Right lobe of liver (tissue), 6 donors: ENCODE measurements around the gene RPUSD2. TPM values are rescaled to one million over a fixed set of nuclear protein-coding genes. Genes with fewer than 3 reads are reported as not detected.

ENCODE experiments used
- ATAC-seq, 4 donors: fragments of 200-7000 bp; cut with Tn5 transposase; one replicate each; pipeline ENCODE4 v1.9.1; 2020; ENCODE audit warnings: mild to moderate bottlenecking in 4 of 4, moderate library complexity in 4 of 4
- DNase-seq, 3 donors: peaks; one replicate each; pipeline ENCODE4 v3.0.0-alpha.2; 2020
- H3K27ac ChIP-seq, 3 donors: fragments of 200-600 bp; one replicate each; pipeline ENCODE4 v1.8.0; 2022
- H3K27me3 ChIP-seq, 2 donors: fragments of 200-600 bp; one replicate each; pipeline ENCODE4 v1.8.0; 2022
- H3K36me3 ChIP-seq, 4 donors: fragments of 200-600 bp; sonication (generic) in 1 of 4; one replicate each; pipeline versions ENCODE4 v1.5.1 to v1.8.0; 2017 to 2022; ENCODE audit warnings: control low read depth in 1 of 4
- H3K4me1 ChIP-seq, 4 donors: fragments of 200-600 bp; sonication (generic) in 1 of 4; one replicate each; pipeline versions ENCODE4 v1.5.1 to v1.8.0; 2017 to 2022; ENCODE audit warnings: control low read depth in 1 of 4
- H3K4me3 ChIP-seq, 3 donors: fragments of 200-600 bp; one replicate each; pipeline ENCODE4 v1.8.0; 2022
- H3K9me3 ChIP-seq, 4 donors: fragments of 200-600 bp; sonication (generic) in 1 of 4; one replicate each; pipeline versions ENCODE4 v1.5.1 to v1.8.0; 2017 to 2022; ENCODE audit warnings: control low read depth in 1 of 4
- CTCF ChIP-seq, 4 donors: fragments of 200-600 bp in 3 of 4; fragments of 450-650 bp in 1 of 4; IDR thresholded peaks; one replicate each; pipeline versions ENCODE4 v1.5.1 to v1.8.0; 2016 to 2022; ENCODE audit warnings: antibody characterized with exemption in 4 of 4, mild to moderate bottlenecking in 2 of 4
- POLR2A ChIP-seq: fragments of 450-650 bp; IDR thresholded peaks from one replicate; pipeline ENCODE4 v1.6.1; 2017; ENCODE audit warnings: antibody characterized with exemption, mild to moderate bottlenecking
- WGBS: methylation state at CpG from one replicate; pipeline ENCODE4 v1.1.6; 2018; ENCODE audit warnings: low coverage, low lambda C conversion rate; ENCODE audit not compliant: insufficient coverage; ENCODE audit errors: missing lambda C conversion rate; 5-methylcytosine and 5-hydroxymethylcytosine counted together
- intact Hi-C, 2 donors: fragments of 100-400 bp; cut with DNase I; formaldehyde crosslinking; loops; one replicate each; pipeline versions ENCODE4 v1.11.2 to v1.14.1; 2022
- small RNA-seq, 2 experiments: library from RNA; depleted of rRNA; stranded (forward); fragments of <200 nt; gene quantifications; one replicate each; pipeline ENCODE3, GENCODE V24; 2016
- total RNA-seq, 6 experiments: library from RNA; depleted of rRNA in 2 of 6; stranded (reverse); fragments of >200 nt in 2 of 6; fragmentation: NEBNext Ultra II Directional in 3 of 6; extraction: Animal tissue kit (Norgen Biotek cat#: 25700) in 3 of 6; gene quantifications; one replicate each; pipeline versions ENCODE4 v1.1.0 to v1.2.4, GENCODE V29; 2016 to 2023
- donor health status: DM: no; HTN: yes; CAD: no.
- donor health status: DM: no; HTN: no; CAD: no.
- donor health status: DM: no; HTN: no; CAD: no.
- donor health status: DM: no; HTN: yes; CAD: no.
- donor health status: DM: no; HTN: yes; CAD: no.

Gene RPUSD2
- total RNA-seq, 6 experiments from 2014 or later, result 4.7 to 7.4 (median 6.1) TPM

- Histone ChIP-seq H3K4me3 (no peak overlapping the region), H3K9me3 (no peaks in the 10 kb centered on the region), H3K36me3 (no peaks in the 10 kb centered on the region), H3K4me1 (no peaks in the 10 kb centered on the region), H3K27ac (no peak overlapping the region), H3K27me3 (no peaks in the 10 kb centered on the region)
- no peak for ATAC-seq
- no peak for TF ChIP-seq CTCF (IDR thresholded peaks at IDR 0.05)
- no peak for TF ChIP-seq POLR2A
- WGBS, result 78% methylated on average over 5 of the region's 5 CpGs
- no peak for DNase-seq
- intact Hi-C loops, result no loop called here
Observed at GRCh38 chr15:40613080-40613479, 44.0 kb downstream of the RPUSD2 start.

- Histone ChIP-seq H3K9me3 (no peaks in the 10 kb centered on the region), H3K36me3 (no peaks in the 10 kb centered on the region), H3K27me3 (no peaks in the 10 kb centered on the region), H3K4me3 (no peak overlapping the region), H3K27ac (no peak overlapping the region), H3K4me1 (no peaks in the 10 kb centered on the region)
- intact Hi-C loops, result no loop called here
- TF ChIP-seq CTCF (IDR thresholded peaks at IDR 0.05), result no peak
- TF ChIP-seq POLR2A, result no peak
- no peak for ATAC-seq
- no peak for DNase-seq
- WGBS, result 64% methylated on average over 2 of the region's 2 CpGs
Observed at GRCh38 chr15:40618023-40618422, 48.9 kb downstream of the RPUSD2 start.

GRCh38 chr15:40618906-40619305 lies 49.8 kb downstream of the RPUSD2 start:
- Histone ChIP-seq H3K27ac (no peak overlapping the region), H3K27me3 (no peaks in the 10 kb centered on the region), H3K9me3 (no peaks in the 10 kb centered on the region), H3K36me3 (no peaks in the 10 kb centered on the region), H3K4me3 (no peak overlapping the region), H3K4me1 (no peaks in the 10 kb centered on the region)
- no peak for ATAC-seq
- TF ChIP-seq CTCF (IDR thresholded peaks at IDR 0.05), result no peak
- no peak for TF ChIP-seq POLR2A
- no peak for DNase-seq
- intact Hi-C loops, result no loop called here

GRCh38 chr15:40623361-40623760 lies 54.3 kb downstream of the RPUSD2 start:
- TF ChIP-seq CTCF (IDR thresholded peaks at IDR 0.05) (no peak), POLR2A (no peak)
- Histone ChIP-seq H3K4me1 (no peaks in the 10 kb centered on the region), H3K9me3 (no peaks in the 10 kb centered on the region), H3K36me3 (no peaks in the 10 kb centered on the region), H3K27me3 (no peaks in the 10 kb centered on the region), H3K4me3 (no peak overlapping the region), H3K27ac (no peak overlapping the region)
- intact Hi-C loops, result no loop called here
- 80% methylated on average over 2 of the region's 2 CpGs for WGBS
- DNase-seq (no peak), ATAC-seq (no peak)

Small RNA genes lying within 50 kb of the gene (small RNA-seq; reads per million reads assigned to genes)
- 0 reads per million in 2 experiments for gene RF00017
- gene RN7SL376P, result 0 reads per million in 2 experiments
- gene RNU6-516P, result 0 reads per million in 2 experiments

Other genes starting within 250 kb of the RPUSD2 start
- 1 to 10 TPM; 4.6 to 8.7 (median 5.8) TPM for gene INAFM2, start 245.6 kb upstream of the RPUSD2 start, total RNA-seq
- gene CCDC9B, start 228.4 kb upstream of the RPUSD2 start, total RNA-seq, result 10 to 100 TPM in 1 of 6 experiments, 1 to 10 TPM in 5; 4.2 to 11.9 (median 4.7) TPM
- not detected for gene PHGR1, start 218.3 kb upstream of the RPUSD2 start, total RNA-seq
- under 1 TPM; 0.06 to 0.71 (median 0.16) TPM for gene DISP2, start 211.1 kb upstream of the RPUSD2 start, total RNA-seq
- 10 to 100 TPM in 4 of 6 experiments, 1 to 10 TPM in 2; 5.4 to 17.2 (median 11.2) TPM for gene KNSTRN, start 186.6 kb upstream of the RPUSD2 start, total RNA-seq
- gene IVD, start 163.5 kb upstream of the RPUSD2 start, total RNA-seq, result 100 to 1,000 TPM in 3 of 6 experiments, 10 to 100 TPM in 3; 89.7 to 231 (median 122) TPM
- gene BAHD1, start 128.3 kb upstream of the RPUSD2 start, total RNA-seq, result 10 to 100 TPM in 1 of 6 experiments, 1 to 10 TPM in 5; 6.5 to 10.5 (median 9.0) TPM
- gene CHST14, start 98.3 kb upstream of the RPUSD2 start, total RNA-seq, result 1 to 10 TPM; 2.9 to 5.7 (median 4.8) TPM
- 10 to 100 TPM in 3 of 6 experiments, 1 to 10 TPM in 3; 6.4 to 12.3 (median 9.9) TPM for gene CCDC32, start 4.3 kb upstream of the RPUSD2 start, total RNA-seq
- gene KNL1, start 24.9 kb downstream of the RPUSD2 start, total RNA-seq, result 1 to 10 TPM; 1.6 to 9.6 (median 3.6) TPM
- gene RAD51, start 125.9 kb downstream of the RPUSD2 start, total RNA-seq, result 1 to 10 TPM in 2 of 6 experiments, under 1 TPM in 2, not detected in 2; 0.66 to 1.7 (median 1.1) TPM
- gene RMDN3, start 186.0 kb downstream of the RPUSD2 start, total RNA-seq, result 10 to 100 TPM; 25.3 to 38.5 (median 29.5) TPM
- gene GCHFR, start 194.8 kb downstream of the RPUSD2 start, total RNA-seq, result 100 to 1,000 TPM in 2 of 6 experiments, 10 to 100 TPM in 4; 65.4 to 181 (median 82.0) TPM
- 1 to 10 TPM in 2 of 6 experiments, under 1 TPM in 4; 0.51 to 1.6 (median 0.83) TPM for gene C15orf62, start 200.7 kb downstream of the RPUSD2 start, total RNA-seq
- 10 to 100 TPM; 11.5 to 49.3 (median 19.5) TPM for gene ZFYVE19, start 237.8 kb downstream of the RPUSD2 start, total RNA-seq
- gene DNAJC17, start 238.2 kb downstream of the RPUSD2 start, total RNA-seq, result 10 to 100 TPM in 5 of 6 experiments, 1 to 10 TPM in 1; 7.8 to 23.7 (median 17.7) TPM